Left lung (tissue), 10 donors: ENCODE data around the gene SLC23A3. TPM values are rescaled to one million over a fixed set of nuclear protein-coding genes. Genes with fewer than 3 reads are reported as not detected.

Experiments used
- ATAC-seq: fragments of 200-7000 bp; cut with Tn5 transposase; one replicate; pipeline ENCODE4 v1.9.1; 2020; ENCODE audit warnings: moderate library complexity
- DNase-seq, 4 donors: peaks; one replicate each; pipeline ENCODE4 v3.0.0-alpha.2; 2013 to 2020
- H3K27ac ChIP-seq, 2 donors: fragments of 200-600 bp; sonication (generic) in 1 of 2; one replicate each; pipeline versions ENCODE4 v1.5.0 to v1.8.0; 2020 to 2021
- H3K27me3 ChIP-seq, 2 donors: fragments of 200-600 bp; sonication (generic) in 1 of 2; one replicate each; pipeline versions ENCODE4 v1.5.0 to v1.8.0; 2020 to 2021
- H3K36me3 ChIP-seq, 2 donors: fragments of 200-600 bp; sonication (generic) in 1 of 2; one replicate each; pipeline versions ENCODE4 v1.5.0 to v1.8.0; 2020 to 2021
- H3K4me1 ChIP-seq, 2 donors: fragments of 200-600 bp; one replicate each; pipeline ENCODE4 v1.8.0; 2021
- H3K4me3 ChIP-seq, 2 donors: fragments of 200-600 bp; sonication (generic) in 1 of 2; one replicate each; pipeline versions ENCODE4 v1.5.0 to v1.8.0; 2020 to 2021; ENCODE audit warnings: mild to moderate bottlenecking in 1 of 2
- H3K9me3 ChIP-seq, 2 donors: fragments of 200-600 bp; sonication (generic) in 1 of 2; one replicate each; pipeline versions ENCODE4 v1.5.0 to v1.8.0; 2020 to 2021
- CTCF ChIP-seq, 2 donors: fragments of 200-600 bp; sonication (generic) in 1 of 2; IDR thresholded peaks; one replicate each; pipeline versions ENCODE4 v1.5.0 to v1.8.0; 2021; ENCODE audit warnings: antibody characterized with exemption in 2 of 2
- intact Hi-C, 2 donors: fragments of 100-400 bp; cut with DNase I; formaldehyde crosslinking; loops; one replicate each; pipeline versions ENCODE4 v1.11.2 to v1.14.2; 2022
- polyA plus RNA-seq, 6 donors: library from polyadenylated mRNA; unstranded; fragments of 120-200 nt; gene quantifications; one replicate each; pipeline ENCODE4 v1.2.1, GENCODE V29; 2013; ENCODE audit not compliant: insufficient read length in 6 of 6
- total RNA-seq, 2 donors: library from RNA; stranded (reverse); fragmentation: NEBNext Ultra II Directional; extraction: Animal tissue kit (Norgen Biotek cat#: 25700); gene quantifications; one replicate each; pipeline ENCODE4 v1.2.1, GENCODE V29; 2021
- donor health status: DM: no; HTN: yes; CAD: no.
- donor health status: DM: no; HTN: no; CAD: no.

SLC23A3 gene
- total and polyA plus RNA-seq, 8 donors = 2.6 to 5.5 (median 4.3) TPM

GRCh38 chr2:219160186-219161017 lies 9.4 kb downstream of the SLC23A3 start, which contains the start of gene NHEJ1:
Gene NHEJ1, minus strand, starts transcription at chr2:219160815. Its CDS starts 2,453 bp downstream, at chr2:219158362.
- no peaks in the 10 kb centered on the region for H3K27me3 ChIP-seq
- ATAC-seq (peak; percentile 98), DNase-seq (peak; percentile 94 to 99 (median 96))
- peaks cover 0 to 22% of the 10 kb centered on the region in 2 donors for H3K36me3 ChIP-seq
- peaks cover 4 to 12% of the 10 kb centered on the region in 2 donors for H3K4me1 ChIP-seq
- H3K27ac ChIP-seq = peak within 1 kb of the TSS; percentile 93
- peak; percentile 99 for TF ChIP-seq CTCF (IDR thresholded peaks at IDR 0.05)
- peak within 1 kb of the TSS; percentile 54 to 73 for H3K4me3 ChIP-seq
- H3K9me3 ChIP-seq = no peaks in the 10 kb centered on the region
- intact Hi-C loops = loop anchor here in 1 of 2 donors (10.0 kb wide), 1 partner anchor 134 kb away; no protein-coding TSS in a partner anchor

GRCh38 chr2:219159771-219160185 lies 10.1 kb downstream of the SLC23A3 start:
- Histone ChIP-seq H3K27ac (peak overlapping the region; percentile 93), H3K36me3 (peaks cover 0 to 22% of the 10 kb centered on the region in 2 donors), H3K9me3 (no peaks in the 10 kb centered on the region), H3K27me3 (no peaks in the 10 kb centered on the region), H3K4me1 (peaks cover 4 to 12% of the 10 kb centered on the region in 2 donors), H3K4me3 (peak overlapping the region; percentile 54 to 73)
- TF ChIP-seq CTCF (IDR thresholded peaks at IDR 0.05) = no peak
- DNase-seq (no peak), ATAC-seq (no peak)
- intact Hi-C loops = loop anchor here in 1 of 2 donors (10.0 kb wide), 1 partner anchor 135 kb away; no protein-coding TSS in a partner anchor

- ATAC-seq = no peak
- intact Hi-C loops = no loop called here
- TF ChIP-seq CTCF (IDR thresholded peaks at IDR 0.05) = no peak
- Histone ChIP-seq H3K4me1 (peaks cover 4 to 12% of the 10 kb centered on the region in 2 donors), H3K36me3 (peaks cover 0 to 29% of the 10 kb centered on the region in 2 donors), H3K27me3 (no peaks in the 10 kb centered on the region), H3K27ac (no peak overlapping the region), H3K4me3 (no peak overlapping the region), H3K9me3 (no peaks in the 10 kb centered on the region)
- no peak for DNase-seq
Measured at GRCh38 chr2:219158586-219158985, 11.2 kb downstream of the SLC23A3 start.

GRCh38 chr2:219158025-219158424 lies 11.8 kb downstream of the SLC23A3 start:
- TF ChIP-seq CTCF (IDR thresholded peaks at IDR 0.05) = no peak
- no peak for DNase-seq
- no peak for ATAC-seq
- Histone ChIP-seq H3K27me3 (no peaks in the 10 kb centered on the region), H3K4me3 (no peak overlapping the region), H3K27ac (no peak overlapping the region), H3K4me1 (peaks cover 4 to 12% of the 10 kb centered on the region in 2 donors), H3K36me3 (peaks cover 0 to 33% of the 10 kb centered on the region in 2 donors), H3K9me3 (no peaks in the 10 kb centered on the region)
- intact Hi-C loops = no loop called here

GRCh38 chr2:219157396-219157795 lies 12.4 kb downstream of the SLC23A3 start:
- H3K9me3 ChIP-seq = no peaks in the 10 kb centered on the region
- intact Hi-C loops = no loop called here
- peaks cover 4 to 12% of the 10 kb centered on the region in 2 donors for H3K4me1 ChIP-seq
- no peak overlapping the region for H3K4me3 ChIP-seq
- no peak for TF ChIP-seq CTCF (IDR thresholded peaks at IDR 0.05)
- H3K27me3 ChIP-seq = no peaks in the 10 kb centered on the region
- peaks cover 0 to 39% of the 10 kb centered on the region in 2 donors for H3K36me3 ChIP-seq
- ATAC-seq = no peak
- no peak overlapping the region for H3K27ac ChIP-seq
- DNase-seq = no peak
